GM12878 (cell line): Measurements from ENCODE around the gene HRC. TPM values are rescaled to one million over a fixed set of nuclear protein-coding genes. Genes with fewer than 3 reads are reported as not detected.

Experiments
- ATAC-seq: fragments of 200-7000 bp; cut with Tn5 transposase; 3 replicates; pipeline ENCODE4 v1.9.1; 2020; ENCODE audit warnings: mild to moderate bottlenecking, moderate library complexity
- BruUV-seq: library from RNA; stranded (reverse); fragments of 400-500 nt; replicated peaks from 2 replicates; lab custom pipeline; 2021; lab: Mats Ljungman, UMichigan
- CTCF ChIA-PET: fragments of 300-600 bp; sonication (Branson Sonifier 250); formaldehyde crosslinking; extraction: SDS; loops from one replicate; lab custom pipeline; 2021; ENCODE audit warnings: inconsistent platforms; lab: Yijun Ruan, JAX
- POLR2A ChIA-PET: fragments of 350-600 bp; formaldehyde crosslinking; extraction: SDS; loops from one replicate; lab custom pipeline; 2021; ENCODE audit warnings: inconsistent platforms; lab: Charles Lee
- RAD21 ChIA-PET: fragments of 300-600 bp; sonication (Branson Sonifier 250); formaldehyde crosslinking; loops from one replicate; lab custom pipeline; 2023; ENCODE audit warnings: antibody characterized with exemption; ENCODE audit not compliant: unreplicated experiment; lab: Charles Lee
- SMC1A ChIA-PET: fragments of 300-600 bp; sonication (Branson Sonifier 250); formaldehyde crosslinking; loops from one replicate; lab custom pipeline; 2023; ENCODE audit not compliant: unreplicated experiment, uncharacterized antibody; lab: Charles Lee
- DNase-seq: peaks from one replicate; pipeline ENCODE4 v3.0.0-alpha.2; 2011; ENCODE audit warnings: low read depth, low spot score
- FAIRE-seq: peaks from 3 replicates; lab custom pipeline; 2011; peaks lifted over from hg19 to GRCh38; lab: Jason Lieb, UNC
- H2AFZ ChIP-seq: 2 replicates; pipeline ENCODE4 v1.6.0; 2011; ENCODE audit warnings: low read depth, low read length, control low read depth; ENCODE audit not compliant: control insufficient read depth
- H3K27ac ChIP-seq: 2 replicates; pipeline ENCODE4 v1.5.1; 2011; ENCODE audit warnings: control low read depth; ENCODE audit not compliant: control insufficient read depth, insufficient read depth
- H3K27me3 ChIP-seq, 2 experiments: replicated peaks in 1 of 2; 2 replicates each; pipeline versions ENCODE4 v1.6.0 to v1.6.1; 2011; ENCODE audit warnings: low read length in 1 of 2; ENCODE audit not compliant: control insufficient read depth in 2 of 2, insufficient read depth in 2 of 2
- H3K36me3 ChIP-seq, 2 experiments: 2 replicates each; pipeline ENCODE4 v1.5.1; 2011; ENCODE audit warnings: low read length in 1 of 2; ENCODE audit not compliant: control insufficient read depth in 2 of 2, insufficient read depth in 2 of 2
- H3K4me1 ChIP-seq: 2 replicates; pipeline ENCODE4 v1.6.1; 2011; ENCODE audit warnings: mild to moderate bottlenecking, low read length, moderate library complexity, mixed read lengths; ENCODE audit not compliant: control insufficient read depth, insufficient read depth
- H3K4me2 ChIP-seq: 2 replicates; pipeline ENCODE4 v1.6.0; 2011; ENCODE audit warnings: control low read depth; ENCODE audit not compliant: control insufficient read depth, insufficient read depth
- H3K4me3 ChIP-seq: fragments of 200-600 bp; sonication (generic); 2 replicates; pipeline ENCODE4 v1.5.1; 2016
- H3K79me2 ChIP-seq: 2 replicates; pipeline ENCODE4 v1.6.0; 2011; ENCODE audit warnings: low read length; ENCODE audit not compliant: control insufficient read depth, insufficient read depth
- H3K9ac ChIP-seq: 2 replicates; pipeline ENCODE4 v1.8.0; 2011; ENCODE audit warnings: low read length, control low read depth, mixed read lengths; ENCODE audit not compliant: control insufficient read depth, insufficient read depth
- H3K9me3 ChIP-seq: replicated peaks from 3 replicates; pipeline ENCODE4 v1.5.1; 2011; ENCODE audit warnings: mild to moderate bottlenecking, low read length; ENCODE audit not compliant: control insufficient read depth, insufficient read depth
- H4K20me1 ChIP-seq: 2 replicates; pipeline ENCODE4 v1.6.0; 2011; ENCODE audit not compliant: control insufficient read depth, insufficient read depth
- ESRRA ChIP-seq: IDR thresholded peaks from 2 replicates; pipeline ENCODE4 v1.6.1; 2012; ENCODE audit warnings: mild to moderate bottlenecking, low read length, improper control_type of control experiment
- FOXM1 ChIP-seq: IDR thresholded peaks from 2 replicates; pipeline ENCODE4 v1.6.1; 2012; ENCODE audit warnings: low read depth, mild to moderate bottlenecking, inconsistent platforms, low read length, moderate library complexity
- MTA3 ChIP-seq: IDR thresholded peaks from 2 replicates; pipeline ENCODE4 v1.6.1; 2012; ENCODE audit warnings: low read length, inconsistent platforms, borderline replicate concordance
- MYB ChIP-seq: fragments of 150-350 bp; IDR thresholded peaks from 2 replicates; pipeline ENCODE4 v1.6.1; 2014; ENCODE audit warnings: mild to moderate bottlenecking, low read depth, low read length, borderline replicate concordance
- RCOR1 ChIP-seq: conservative IDR thresholded peaks from 2 replicates; pipeline ENCODE4 v1.6.1; 2012; ENCODE audit warnings: low read depth, low read length, improper control_type of control experiment
- RFX5 ChIP-seq: IDR thresholded peaks from 2 replicates; pipeline ENCODE4 v1.6.1; 2011; ENCODE audit warnings: low read depth, low read length, improper control_type of control experiment
- WGBS: methylation state at CpG from one replicate; pipeline ENCODE4 v1.1.6; 2016; ENCODE audit warnings: low lambda C conversion rate; ENCODE audit not compliant: insufficient replicate concordance, insufficient coverage; ENCODE audit errors: missing lambda C conversion rate; 5-methylcytosine and 5-hydroxymethylcytosine counted together
- in situ Hi-C: fragments of 300-500 bp; cut with MboI; formaldehyde crosslinking; loops from 9 replicates; pipeline ENCODE4 v1.14.3; 2018; ENCODE audit warnings: mixed read lengths
- intact Hi-C: fragments of 100-400 bp; cut with micrococcal nuclease; formaldehyde crosslinking; loops from one replicate; pipeline ENCODE4 v1.14.2; 2022; ENCODE audit not compliant: unreplicated experiment
- polyA plus RNA-seq, 11 experiments: library from polyadenylated mRNA; depleted of rRNA in 4 of 11; unstranded in 6 of 11; stranded (reverse) in 5 of 11; fragments of >200 nt; fragmentation: Nextera tagmentation in 4 of 11; fragmentation: Illumina TruSeq in 1 of 11; extraction: Ambion mirVana in 4 of 11; extraction: Trizol in 1 of 11; gene quantifications; 1 replicate in 1 of 11; 2 replicates in 10 of 11; pipeline versions ENCODE4 v1.2.1 to v1.2.3, GENCODE V29; 2011 to 2016; ENCODE audit warnings: inconsistent platforms in 2 of 11, missing spikeins in 2 of 11, low read depth in 1 of 11
- total RNA-seq, 4 experiments: library from RNA; depleted of rRNA in 3 of 4; stranded (reverse); fragments of >200 nt in 3 of 4; fragmentation: Illumina TruSeq in 1 of 4; extraction: Trizol in 1 of 4; gene quantifications; 2 replicates each; pipeline versions ENCODE4 v1.2.1 to v1.2.3, GENCODE V29; 2013 to 2021
- TF ChIP-seq, protein P1 (sequence below): fragments of 450-650 bp; IDR thresholded peaks from 2 replicates; pipeline ENCODE4 v1.6.1; 2018; ENCODE audit warnings: mild to moderate bottlenecking, low read depth, moderate library complexity; ENCODE audit not compliant: partially characterized antibody
- TF ChIP-seq, protein P2 (sequence below): fragments of 150-350 bp; IDR thresholded peaks from 2 replicates; pipeline ENCODE4 v1.6.1; 2016; ENCODE audit warnings: low read depth, low read length

The HRC gene
- total and polyA plus RNA-seq, 10 of the 15 experiments (the other 5 are each of a cell fraction or from before 2014, with no cell fraction given) = 0.10 TPM; not detected in 9

DNA sequence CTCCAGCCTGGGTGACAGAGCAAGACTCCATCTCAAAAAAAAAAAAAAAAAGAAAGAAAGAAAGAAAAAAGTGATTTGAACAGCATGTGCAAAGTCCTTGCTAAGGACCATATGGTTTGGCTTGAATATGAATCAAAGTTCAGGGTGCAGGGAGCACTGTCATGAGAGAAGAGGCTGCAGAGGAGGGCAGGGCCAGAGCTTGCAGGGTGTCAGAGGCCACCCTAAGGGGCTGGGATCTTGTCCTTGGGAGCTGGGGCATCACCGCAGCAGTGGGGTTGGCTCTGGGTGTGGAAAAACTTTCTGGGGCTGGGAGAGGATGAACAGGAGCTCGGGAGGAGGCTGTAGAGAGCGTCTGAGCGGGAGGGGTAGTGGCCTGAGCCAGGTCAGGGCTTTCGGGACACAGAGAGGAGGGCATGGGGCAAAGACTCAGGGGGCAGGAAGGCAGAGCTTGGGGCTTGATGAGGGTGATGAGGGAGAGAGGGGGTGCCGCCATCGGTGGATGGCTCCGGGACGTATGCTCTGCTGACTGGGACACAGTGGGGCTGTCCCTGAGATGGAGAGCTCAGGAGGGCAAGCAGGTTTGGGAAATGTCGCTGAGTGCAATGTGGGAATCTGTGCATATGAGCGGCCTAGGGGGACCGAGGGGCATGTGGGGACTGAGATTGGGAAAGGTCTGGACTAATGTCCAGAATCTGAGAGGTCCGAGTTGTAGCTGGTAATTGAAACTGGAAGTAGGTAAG is 5.4 kb upstream of the HRC start:
- H3K27ac ChIP-seq = no peak overlapping the region
- H3K4me3 ChIP-seq = no peak overlapping the region
- peaks cover 0 to 5% of the 10 kb centered on the region in 2 experiments; a peak in 3 of 4 replicates for H3K27me3 ChIP-seq
- FAIRE-seq (no peak), ATAC-seq (no peak), DNase-seq (no peak)
- SMC1A ChIA-PET = no interaction called here
- H2AFZ ChIP-seq = no peak overlapping the region
- H3K9ac ChIP-seq = no peak overlapping the region
- H3K36me3 ChIP-seq = no peaks in the 10 kb centered on the region
- TF ChIP-seq MYB = no peak
- TF ChIP-seq, all 136 proteins: peak for 0
- in situ Hi-C loops (no loop called here), intact Hi-C loops (no loop called here)
- ChIA-PET CTCF (interaction anchor here (0.9 to 1.6 kb wide), 2 partner anchors 14 to 38 kb away, joined by 3 read pairs; no protein-coding TSS in a partner anchor), POLR2A (interaction anchor here (0.5 kb wide), 1 partner anchor 85 kb away, joined by 5 read pairs; no protein-coding TSS in a partner anchor), RAD21 (no interaction called here)
- 37% methylated on average over 11 of the region's 13 CpGs for WGBS
- Histone ChIP-seq H4K20me1 (no peaks in the 10 kb centered on the region), H3K9me3 (no peaks in the 10 kb centered on the region), H3K4me1 (no peaks in the 10 kb centered on the region), H3K4me2 (no peak overlapping the region), H3K79me2 (no peaks in the 10 kb centered on the region)
- BruUV-seq = no TSS peak

DNA sequence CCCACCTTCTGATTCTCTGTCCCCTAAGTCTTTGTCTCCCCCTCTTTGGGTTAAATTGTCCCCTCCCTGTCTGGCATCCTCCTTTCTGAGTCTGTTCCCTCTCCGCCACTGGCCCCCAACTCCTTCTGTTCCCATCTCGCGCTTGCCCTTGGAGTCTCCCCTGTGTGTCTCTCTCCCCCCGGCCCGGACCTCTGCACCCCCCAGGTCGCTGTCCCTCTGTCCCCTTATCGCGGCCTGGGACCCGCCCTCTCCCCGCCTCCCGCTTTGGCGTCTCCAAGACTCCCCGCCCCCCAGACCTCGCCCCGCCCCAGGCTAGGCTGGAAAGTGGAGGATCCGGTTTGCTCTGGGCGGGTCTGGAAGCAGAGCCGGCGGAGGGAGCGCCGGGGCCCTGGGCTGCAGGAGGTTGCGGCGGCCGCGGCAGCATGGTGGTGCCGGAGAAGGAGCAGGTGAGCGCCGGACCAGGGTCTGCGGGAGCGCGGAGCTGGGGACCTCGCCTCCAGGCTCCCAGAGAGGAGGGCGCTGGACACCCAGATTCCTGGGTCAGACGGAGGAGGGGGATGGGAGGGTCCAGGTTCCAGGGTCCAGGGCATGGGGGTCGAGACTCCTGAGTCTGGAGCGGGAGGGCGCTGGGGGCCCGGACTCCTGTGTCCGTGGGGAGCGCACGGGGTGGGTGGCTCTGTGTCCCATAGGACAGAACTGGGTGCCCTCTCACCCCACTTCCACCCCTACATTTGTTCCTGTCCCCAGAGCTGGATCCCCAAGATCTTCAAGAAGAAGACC is 2.4 kb upstream of the HRC start, which contains the start of gene TRPM4:
Gene TRPM4 (plus strand): TSS at position 348 of the 780 bp plus-strand sequence. CDS start 75 bp downstream, at position 423.
- SMC1A ChIA-PET = no interaction called here
- Histone ChIP-seq H3K4me1 (no peaks in the 10 kb centered on the region), H4K20me1 (no peaks in the 10 kb centered on the region), H3K27me3 (peaks cover 0 to 5% of the 10 kb centered on the region in 2 experiments; a peak in 3 of 4 replicates), H3K4me3 (no peak within 1 kb of the TSS), H2AFZ (no peak within 1 kb of the TSS), H3K4me2 (no peak within 1 kb of the TSS), H3K9ac (no peak within 1 kb of the TSS), H3K27ac (no peak within 1 kb of the TSS), H3K9me3 (no peaks in the 10 kb centered on the region; the same call in 2 of the 3 replicates), H3K36me3 (no peaks in the 10 kb centered on the region), H3K79me2 (no peaks in the 10 kb centered on the region)
- 17% methylated on average over 39 of the region's 41 CpGs for WGBS
- no TSS peak for BruUV-seq
- DNase-seq = no peak
- POLR2A ChIA-PET = no interaction called here
- CTCF ChIA-PET = no interaction called here
- in situ Hi-C loops (no loop called here), intact Hi-C loops (no loop called here)
- RAD21 ChIA-PET = no interaction called here
- ATAC-seq = peak; percentile 73
- no peak for FAIRE-seq
- TF ChIP-seq, protein P1, sequence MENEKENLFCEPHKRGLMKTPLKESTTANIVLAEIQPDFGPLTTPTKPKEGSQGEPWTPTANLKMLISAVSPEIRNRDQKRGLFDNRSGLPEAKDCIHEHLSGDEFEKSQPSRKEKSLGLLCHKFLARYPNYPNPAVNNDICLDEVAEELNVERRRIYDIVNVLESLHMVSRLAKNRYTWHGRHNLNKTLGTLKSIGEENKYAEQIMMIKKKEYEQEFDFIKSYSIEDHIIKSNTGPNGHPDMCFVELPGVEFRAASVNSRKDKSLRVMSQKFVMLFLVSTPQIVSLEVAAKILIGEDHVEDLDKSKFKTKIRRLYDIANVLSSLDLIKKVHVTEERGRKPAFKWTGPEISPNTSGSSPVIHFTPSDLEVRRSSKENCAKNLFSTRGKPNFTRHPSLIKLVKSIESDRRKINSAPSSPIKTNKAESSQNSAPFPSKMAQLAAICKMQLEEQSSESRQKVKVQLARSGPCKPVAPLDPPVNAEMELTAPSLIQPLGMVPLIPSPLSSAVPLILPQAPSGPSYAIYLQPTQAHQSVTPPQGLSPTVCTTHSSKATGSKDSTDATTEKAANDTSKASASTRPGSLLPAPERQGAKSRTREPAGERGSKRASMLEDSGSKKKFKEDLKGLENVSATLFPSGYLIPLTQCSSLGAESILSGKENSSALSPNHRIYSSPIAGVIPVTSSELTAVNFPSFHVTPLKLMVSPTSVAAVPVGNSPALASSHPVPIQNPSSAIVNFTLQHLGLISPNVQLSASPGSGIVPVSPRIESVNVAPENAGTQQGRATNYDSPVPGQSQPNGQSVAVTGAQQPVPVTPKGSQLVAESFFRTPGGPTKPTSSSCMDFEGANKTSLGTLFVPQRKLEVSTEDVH = no peak
- TF ChIP-seq ESRRA (no peak), MTA3 (no peak), FOXM1 (no peak), RFX5 (no peak), RCOR1 (no peak)
- TF ChIP-seq, protein P2, sequence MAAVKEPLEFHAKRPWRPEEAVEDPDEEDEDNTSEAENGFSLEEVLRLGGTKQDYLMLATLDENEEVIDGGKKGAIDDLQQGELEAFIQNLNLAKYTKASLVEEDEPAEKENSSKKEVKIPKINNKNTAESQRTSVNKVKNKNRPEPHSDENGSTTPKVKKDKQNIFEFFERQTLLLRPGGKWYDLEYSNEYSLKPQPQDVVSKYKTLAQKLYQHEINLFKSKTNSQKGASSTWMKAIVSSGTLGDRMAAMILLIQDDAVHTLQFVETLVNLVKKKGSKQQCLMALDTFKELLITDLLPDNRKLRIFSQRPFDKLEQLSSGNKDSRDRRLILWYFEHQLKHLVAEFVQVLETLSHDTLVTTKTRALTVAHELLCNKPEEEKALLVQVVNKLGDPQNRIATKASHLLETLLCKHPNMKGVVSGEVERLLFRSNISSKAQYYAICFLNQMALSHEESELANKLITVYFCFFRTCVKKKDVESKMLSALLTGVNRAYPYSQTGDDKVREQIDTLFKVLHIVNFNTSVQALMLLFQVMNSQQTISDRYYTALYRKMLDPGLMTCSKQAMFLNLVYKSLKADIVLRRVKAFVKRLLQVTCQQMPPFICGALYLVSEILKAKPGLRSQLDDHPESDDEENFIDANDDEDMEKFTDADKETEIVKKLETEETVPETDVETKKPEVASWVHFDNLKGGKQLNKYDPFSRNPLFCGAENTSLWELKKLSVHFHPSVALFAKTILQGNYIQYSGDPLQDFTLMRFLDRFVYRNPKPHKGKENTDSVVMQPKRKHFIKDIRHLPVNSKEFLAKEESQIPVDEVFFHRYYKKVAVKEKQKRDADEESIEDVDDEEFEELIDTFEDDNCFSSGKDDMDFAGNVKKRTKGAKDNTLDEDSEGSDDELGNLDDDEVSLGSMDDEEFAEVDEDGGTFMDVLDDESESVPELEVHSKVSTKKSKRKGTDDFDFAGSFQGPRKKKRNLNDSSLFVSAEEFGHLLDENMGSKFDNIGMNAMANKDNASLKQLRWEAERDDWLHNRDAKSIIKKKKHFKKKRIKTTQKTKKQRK = no peak
